Duodenal mucosa (tissue), 2 donors: Measurements from ENCODE around the gene CALHM4.

ENCODE experiments used
- H3K27ac ChIP-seq: one replicate; pipeline ENCODE4 v1.7.0; 2013; ENCODE audit warnings: low read depth, low read length
- H3K27me3 ChIP-seq, 2 donors: one replicate each; pipeline ENCODE4 v1.7.0; 2013; ENCODE audit warnings: low read length in 2 of 2, control low read depth in 1 of 2; ENCODE audit not compliant: insufficient read depth in 2 of 2, control insufficient read depth in 1 of 2
- H3K36me3 ChIP-seq, 2 donors: one replicate each; pipeline ENCODE4 v1.7.0; 2013; ENCODE audit warnings: low read length in 2 of 2, control low read depth in 1 of 2; ENCODE audit not compliant: insufficient read depth in 2 of 2, control insufficient read depth in 1 of 2
- H3K4me1 ChIP-seq, 2 donors: one replicate each; pipeline ENCODE4 v1.7.0; 2013; ENCODE audit warnings: low read length in 2 of 2, control low read depth in 1 of 2; ENCODE audit not compliant: insufficient read depth in 2 of 2, control insufficient read depth in 1 of 2
- H3K4me3 ChIP-seq, 2 donors: one replicate each; pipeline ENCODE4 v1.7.0; 2013; ENCODE audit warnings: low read length in 2 of 2, low read depth in 1 of 2
- H3K9ac ChIP-seq, 2 donors: one replicate each; pipeline ENCODE4 v1.7.0; 2013; ENCODE audit warnings: low read length in 2 of 2, low read depth in 1 of 2
- H3K9me3 ChIP-seq, 2 donors: one replicate each; pipeline ENCODE4 v1.7.0; 2013; ENCODE audit warnings: low read length in 2 of 2, control low read depth in 1 of 2; ENCODE audit not compliant: control insufficient read depth in 1 of 2

Gene CALHM4

GRCh38 chr6:116535109-116535508, 18.4 kb upstream of the CALHM4 start:
- no peak overlapping the region for H3K9ac ChIP-seq
- H3K4me3 ChIP-seq: no peak overlapping the region
- H3K4me1 ChIP-seq: no peaks in the 10 kb centered on the region
- no peaks in the 10 kb centered on the region for H3K27me3 ChIP-seq
- H3K9me3 ChIP-seq: no peaks in the 10 kb centered on the region
- no peak overlapping the region for H3K27ac ChIP-seq
- no peaks in the 10 kb centered on the region for H3K36me3 ChIP-seq

- H3K4me1 ChIP-seq: no peaks in the 10 kb centered on the region
- no peak overlapping the region for H3K9ac ChIP-seq
- no peak overlapping the region for H3K27ac ChIP-seq
- no peaks in the 10 kb centered on the region for H3K9me3 ChIP-seq
- peaks cover 1 to 3% of the 10 kb centered on the region in 2 donors for H3K27me3 ChIP-seq
- no peaks in the 10 kb centered on the region for H3K36me3 ChIP-seq
- no peak overlapping the region for H3K4me3 ChIP-seq
These were observed 17.3 kb upstream of the CALHM4 start for GRCh38 chr6:116536216-116536621.

GRCh38 chr6:116542426-116542825, 11.1 kb upstream of the CALHM4 start:
- Histone ChIP-seq H3K9me3 (no peaks in the 10 kb centered on the region), H3K27me3 (peaks cover 2 to 16% of the 10 kb centered on the region in 2 donors), H3K4me3 (no peak overlapping the region), H3K4me1 (no peaks in the 10 kb centered on the region), H3K36me3 (no peaks in the 10 kb centered on the region), H3K27ac (no peak overlapping the region), H3K9ac (no peak overlapping the region)

GRCh38 chr6:116543149-116543548, 10.4 kb upstream of the CALHM4 start:
- H3K27me3 ChIP-seq: peaks cover 2 to 16% of the 10 kb centered on the region in 2 donors
- H3K36me3 ChIP-seq: no peaks in the 10 kb centered on the region
- no peaks in the 10 kb centered on the region for H3K4me1 ChIP-seq
- no peak overlapping the region for H3K9ac ChIP-seq
- no peak overlapping the region for H3K4me3 ChIP-seq
- no peak overlapping the region for H3K27ac ChIP-seq
- H3K9me3 ChIP-seq: no peaks in the 10 kb centered on the region

GRCh38 chr6:116545651-116546050, 7.9 kb upstream of the CALHM4 start, which contains the start of gene TRAPPC3L:
TSS of gene TRAPPC3L (minus strand) at chr6:116545684. CDS start at chr6:116545514, 170 bp downstream.
- peaks cover 2 to 16% of the 10 kb centered on the region in 2 donors for H3K27me3 ChIP-seq
- no peaks in the 10 kb centered on the region for H3K9me3 ChIP-seq
- H3K27ac ChIP-seq: no peak within 1 kb of the TSS
- no peaks in the 10 kb centered on the region for H3K36me3 ChIP-seq
- H3K9ac ChIP-seq: no peak within 1 kb of the TSS
- no peaks in the 10 kb centered on the region for H3K4me1 ChIP-seq
- H3K4me3 ChIP-seq: no peak within 1 kb of the TSS

GRCh38 chr6:116547358-116547757, 6.2 kb upstream of the CALHM4 start:
- no peaks in the 10 kb centered on the region for H3K9me3 ChIP-seq

GRCh38 chr6:116550796-116551195, 2.8 kb upstream of the CALHM4 start:
- Histone ChIP-seq H3K27me3 (peaks cover 3 to 7% of the 10 kb centered on the region in 2 donors), H3K9me3 (no peaks in the 10 kb centered on the region), H3K9ac (no peak overlapping the region), H3K27ac (no peak overlapping the region), H3K36me3 (no peaks in the 10 kb centered on the region), H3K4me1 (no peaks in the 10 kb centered on the region), H3K4me3 (no peak overlapping the region)

More at GRCh38 chr6:116547358-116547757, 6.2 kb upstream of the CALHM4 start:
- no peak overlapping the region for H3K27ac ChIP-seq
- no peak overlapping the region for H3K4me3 ChIP-seq
- peaks cover 0 to 8% of the 10 kb centered on the region in 2 donors for H3K27me3 ChIP-seq
- no peaks in the 10 kb centered on the region for H3K36me3 ChIP-seq
- H3K4me1 ChIP-seq: no peaks in the 10 kb centered on the region
- no peak overlapping the region for H3K9ac ChIP-seq

- Histone ChIP-seq H3K36me3 (no peaks in the 10 kb centered on the region), H3K4me3 (no peak overlapping the region), H3K4me1 (no peaks in the 10 kb centered on the region), H3K27ac (no peak overlapping the region), H3K27me3 (peaks cover 3 to 7% of the 10 kb centered on the region in 2 donors), H3K9me3 (no peaks in the 10 kb centered on the region), H3K9ac (no peak overlapping the region)
These were observed 2.5 kb downstream of the CALHM4 start for GRCh38 chr6:116556065-116556464.

GRCh38 chr6:116556814-116557415, 3.4 kb downstream of the CALHM4 start:
- Histone ChIP-seq H3K4me3 (no peak overlapping the region), H3K9ac (no peak overlapping the region), H3K27me3 (peaks cover 3 to 7% of the 10 kb centered on the region in 2 donors), H3K36me3 (no peaks in the 10 kb centered on the region), H3K4me1 (no peaks in the 10 kb centered on the region), H3K27ac (no peak overlapping the region), H3K9me3 (no peaks in the 10 kb centered on the region)

GRCh38 chr6:116557893-116558292, 4.3 kb downstream of the CALHM4 start:
- H3K4me1 ChIP-seq: no peaks in the 10 kb centered on the region
- no peak overlapping the region for H3K27ac ChIP-seq
- H3K4me3 ChIP-seq: no peak overlapping the region
- peaks cover 7 to 8% of the 10 kb centered on the region in 2 donors for H3K27me3 ChIP-seq
- no peaks in the 10 kb centered on the region for H3K36me3 ChIP-seq
- no peak overlapping the region for H3K9ac ChIP-seq
- no peaks in the 10 kb centered on the region for H3K9me3 ChIP-seq
